H9 (cell line): ENCODE results near the gene NPHP4. TPM values are rescaled to one million over a fixed set of nuclear protein-coding genes. Genes with fewer than 3 reads are reported as not detected.

ENCODE experiments used
- DNase-seq: peaks from one replicate; pipeline ENCODE4 v3.0.0-alpha.2; 2017
- H2AFZ ChIP-seq: one replicate; pipeline ENCODE4 v1.6.1; 2013; ENCODE audit warnings: mild to moderate bottlenecking, low read length, control low read depth, moderate library complexity
- H2AK5ac ChIP-seq: 2 replicates; pipeline ENCODE4 v1.6.1; 2013; ENCODE audit warnings: low read length, control low read depth, mixed read lengths; ENCODE audit not compliant: insufficient read length
- H2BK120ac ChIP-seq: one replicate; pipeline ENCODE4 v1.6.1; 2013; ENCODE audit warnings: low read depth, mild to moderate bottlenecking, low read length, control low read depth, inconsistent platforms; ENCODE audit not compliant: poor library complexity, severe bottlenecking
- H2BK12ac ChIP-seq: 2 replicates; pipeline ENCODE4 v1.6.1; 2013; ENCODE audit warnings: low read length, control low read depth, mixed read lengths, low read depth; ENCODE audit not compliant: insufficient read length
- H2BK15ac ChIP-seq: 2 replicates; pipeline ENCODE4 v1.6.1; 2013; ENCODE audit warnings: low read depth, low read length, control low read depth
- H2BK20ac ChIP-seq: one replicate; pipeline ENCODE4 v1.6.1; 2013; ENCODE audit warnings: low read depth, mild to moderate bottlenecking, low read length, control low read depth, inconsistent platforms; ENCODE audit not compliant: poor library complexity, severe bottlenecking
- H2BK5ac ChIP-seq: 2 replicates; pipeline ENCODE4 v1.6.1; 2013; ENCODE audit warnings: low read length, control low read depth, mixed read lengths; ENCODE audit not compliant: insufficient read length
- H3K14ac ChIP-seq: 2 replicates; pipeline ENCODE4 v1.6.1; 2013; ENCODE audit warnings: low read length, control low read depth; ENCODE audit not compliant: insufficient read depth
- H3K18ac ChIP-seq: 2 replicates; pipeline ENCODE4 v1.6.1; 2013; ENCODE audit warnings: low read depth, mild to moderate bottlenecking, mixed read lengths, low read length, control low read depth; ENCODE audit not compliant: insufficient read length
- H3K23ac ChIP-seq: 2 replicates; pipeline ENCODE4 v1.6.1; 2013; ENCODE audit warnings: low read length, control low read depth, mixed read lengths, low read depth; ENCODE audit not compliant: insufficient read length
- H3K23me2 ChIP-seq: 2 replicates; pipeline ENCODE4 v1.6.1; 2013; ENCODE audit warnings: low read depth, mild to moderate bottlenecking, mixed read lengths, low read length, control low read depth; ENCODE audit not compliant: insufficient read length, poor library complexity, severe bottlenecking
- H3K27ac ChIP-seq: 2 replicates; pipeline ENCODE4 v1.5.1; 2013; ENCODE audit warnings: low read length, control low read depth, mixed read lengths, low read depth; ENCODE audit not compliant: insufficient read length
- H3K27me3 ChIP-seq: 2 replicates; pipeline ENCODE4 v1.6.1; 2013; ENCODE audit warnings: low read length, control low read depth, inconsistent platforms; ENCODE audit not compliant: insufficient read depth
- H3K4ac ChIP-seq: 2 replicates; pipeline ENCODE4 v1.6.1; 2013; ENCODE audit warnings: low read depth, mild to moderate bottlenecking, control low read depth, inconsistent platforms, low read length, moderate library complexity
- H3K4me1 ChIP-seq: 2 replicates; pipeline ENCODE4 v1.6.1; 2013; ENCODE audit warnings: low read length, control low read depth, inconsistent platforms; ENCODE audit not compliant: insufficient read depth
- H3K4me2 ChIP-seq: 2 replicates; pipeline ENCODE4 v1.6.1; 2013; ENCODE audit warnings: low read length, control low read depth, mixed read lengths; ENCODE audit not compliant: insufficient read length, insufficient read depth
- H3K56ac ChIP-seq: 2 replicates; pipeline ENCODE4 v1.6.1; 2013; ENCODE audit warnings: low read depth, mild to moderate bottlenecking, mixed read lengths, low read length, control low read depth; ENCODE audit not compliant: insufficient read length
- H3K79me1 ChIP-seq: 2 replicates; pipeline ENCODE4 v1.6.1; 2013; ENCODE audit warnings: low read depth, mild to moderate bottlenecking, moderate library complexity, low read length, control low read depth, inconsistent platforms; ENCODE audit not compliant: insufficient read depth, poor library complexity, severe bottlenecking
- H3K79me2 ChIP-seq: 2 replicates; pipeline ENCODE4 v1.6.1; 2013; ENCODE audit warnings: low read length, control low read depth, inconsistent platforms; ENCODE audit not compliant: insufficient read depth
- H3K9ac ChIP-seq: 2 replicates; pipeline ENCODE4 v1.6.1; 2013; ENCODE audit warnings: low read length, control low read depth, mixed read lengths; ENCODE audit not compliant: insufficient read length; ENCODE audit errors: extremely low read depth
- H3K9me3 ChIP-seq: one replicate; pipeline ENCODE4 v1.6.1; 2013; ENCODE audit warnings: low read depth, low read length, inconsistent platforms; ENCODE audit not compliant: control insufficient read depth
- H3T11ph ChIP-seq: one replicate; pipeline ENCODE4 v1.6.1; 2013; ENCODE audit warnings: mild to moderate bottlenecking, low read length, control low read depth, inconsistent platforms
- H4K20me1 ChIP-seq: one replicate; pipeline ENCODE4 v1.6.1; 2013; ENCODE audit not compliant: control insufficient read depth, insufficient read length, insufficient read depth
- H4K5ac ChIP-seq: 2 replicates; pipeline ENCODE4 v1.6.1; 2013; ENCODE audit warnings: low read depth, mild to moderate bottlenecking, mixed read lengths, low read length, control low read depth; ENCODE audit not compliant: insufficient read length
- H4K8ac ChIP-seq: replicated peaks from 2 replicates; pipeline ENCODE4 v1.6.1; 2013; ENCODE audit warnings: low read length, control low read depth, mixed read lengths, low read depth; ENCODE audit not compliant: insufficient read length
- H4K91ac ChIP-seq: 2 replicates; pipeline ENCODE4 v1.6.1; 2013; ENCODE audit warnings: low read depth, mild to moderate bottlenecking, moderate library complexity, mixed read lengths, low read length, control low read depth; ENCODE audit not compliant: insufficient read length
- H3K27ac Mint-ChIP-seq, 3 experiments: 2 replicates in 2 of 3; 3 replicates in 1 of 3; pipeline ENCODE4 v1.8.0; 2020 to 2021; ENCODE audit warnings: mixed read lengths in 3 of 3, mild to moderate bottlenecking in 1 of 3, moderate library complexity in 1 of 3
- H3K27me3 Mint-ChIP-seq: 2 replicates; pipeline ENCODE4 v1.8.0; 2021; ENCODE audit warnings: low read depth, mild to moderate bottlenecking, moderate library complexity, mixed read lengths
- H3K36me3 Mint-ChIP-seq, 3 experiments: 2 replicates in 2 of 3; 3 replicates in 1 of 3; pipeline ENCODE4 v1.8.0; 2020 to 2021; ENCODE audit warnings: low read depth in 3 of 3, mixed read lengths in 3 of 3; ENCODE audit not compliant: insufficient read depth in 1 of 3
- H3K4me1 Mint-ChIP-seq, 2 experiments: 2 replicates each; pipeline ENCODE4 v1.8.0; 2020; ENCODE audit warnings: mixed read lengths in 2 of 2
- H3K4me3 Mint-ChIP-seq, 2 experiments: 2 replicates in 1 of 2; 3 replicates in 1 of 2; pipeline ENCODE4 v1.8.0; 2020 to 2021; ENCODE audit warnings: mild to moderate bottlenecking in 2 of 2, mixed read lengths in 2 of 2, moderate library complexity in 1 of 2
- H3K9me3 Mint-ChIP-seq, 2 experiments: 2 replicates in 1 of 2; 3 replicates in 1 of 2; pipeline ENCODE4 v1.8.0; 2020; ENCODE audit warnings: mild to moderate bottlenecking in 2 of 2, mixed read lengths in 2 of 2, moderate library complexity in 1 of 2
- CTCF ChIP-seq: fragments of 200-600 bp; sonication (generic); conservative IDR thresholded peaks from 3 replicates; pipeline ENCODE4 v1.8.0; 2021; ENCODE audit warnings: antibody characterized with exemption, mild to moderate bottlenecking
- WGBS: extraction: QIAGEN DNeasy Blood & Tissue Kit; methylation state at CpG from one replicate; pipeline ENCODE4 v1.1.7; 2013; ENCODE audit warnings: missing lambda C conversion rate, low lambda C conversion rate, mixed read lengths; ENCODE audit not compliant: insufficient read length; ENCODE audit errors: extremely low coverage; 5-methylcytosine and 5-hydroxymethylcytosine counted together
- total RNA-seq: library from RNA; stranded (reverse); gene quantifications from 2 replicates; pipeline ENCODE4 v1.2.1, GENCODE V29; 2021

NPHP4 gene
- total RNA-seq, 1 experiment from 2014 or later: 17.6 TPM

- H2BK5ac ChIP-seq: no peak overlapping the region
- H2AFZ ChIP-seq: no peak overlapping the region
- no peak overlapping the region for H2BK20ac ChIP-seq
- TF ChIP-seq CTCF: no peak
- no peak overlapping the region; the same call in 1 of the 2 replicates for H3K14ac ChIP-seq
- no peak overlapping the region for H2AK5ac ChIP-seq
- H2BK120ac ChIP-seq: no peak overlapping the region
- no peak overlapping the region for H3T11ph ChIP-seq
- H3K9me3 ChIP-seq: no peaks in the 10 kb centered on the region
- no peak overlapping the region for H3K27ac ChIP-seq
- H4K8ac ChIP-seq: no peak overlapping the region
- no CpG with 5 or more reads among the region's 12 CpGs for WGBS
- H3K56ac ChIP-seq: no peak overlapping the region
- no peak overlapping the region for H4K91ac ChIP-seq
- H3K79me2 ChIP-seq: no peaks in the 10 kb centered on the region
- no peak overlapping the region for H3K4ac ChIP-seq
- Mint-ChIP-seq H3K27ac (no peak overlapping the region; a peak in 1 of 7 replicates), H3K27me3 (peaks cover 35% of the 10 kb centered on the region), H3K4me3 (peak overlapping the region in 1 of 2 experiments; percentile 47; a peak in 1 of 5 replicates), H3K4me1 (peaks cover 18 to 35% of the 10 kb centered on the region in 2 experiments), H3K9me3 (no peaks in the 10 kb centered on the region), H3K36me3 (peaks cover 0 to 1% (median 0%) of the 10 kb centered on the region in 3 experiments; a peak in 1 of 7 replicates)
- H3K4me1 ChIP-seq: no peaks in the 10 kb centered on the region
- H4K5ac ChIP-seq: no peak overlapping the region
- no peaks in the 10 kb centered on the region for H3K27me3 ChIP-seq
- no peak for DNase-seq
- H3K23ac ChIP-seq: no peak overlapping the region
- H3K18ac ChIP-seq: no peak overlapping the region
- no peak overlapping the region for H3K9ac ChIP-seq
- no peak overlapping the region for H2BK12ac ChIP-seq
- no peaks in the 10 kb centered on the region for H3K23me2 ChIP-seq
- no peaks in the 10 kb centered on the region for H4K20me1 ChIP-seq
- no peak overlapping the region for H2BK15ac ChIP-seq
- H3K4me2 ChIP-seq: no peak overlapping the region
- H3K79me1 ChIP-seq: no peaks in the 10 kb centered on the region
These were observed 14.7 kb upstream of the NPHP4 start for GRCh38 chr1:6006882-6007281.
